MG63 (cell line): ENCODE results near the gene GRIP1. TPM values are rescaled to one million over a fixed set of nuclear protein-coding genes. Genes with fewer than 3 reads are reported as not detected.
A peak's percentile ranks its signal among the peaks of the same experiment; 100 is the strongest.

Experiments used
- DNase-seq: peaks from one replicate; pipeline ENCODE4 v3.0.0-alpha.2; 2020
- H3K27me3 ChIP-seq: fragments of 250-450 bp; sonication (Bioruptor Pico); 2 replicates; pipeline ENCODE4 v1.5.1; 2020; ENCODE audit warnings: mild to moderate bottlenecking, moderate library complexity
- H3K36me3 ChIP-seq: fragments of 250-450 bp; sonication (Bioruptor Pico); 2 replicates; pipeline ENCODE4 v1.5.1; 2020; ENCODE audit warnings: mild to moderate bottlenecking, moderate library complexity
- H3K4me3 ChIP-seq: fragments of 250-450 bp; sonication (Bioruptor Pico); 2 replicates; pipeline ENCODE4 v1.5.1; 2020; ENCODE audit warnings: mild to moderate bottlenecking, moderate library complexity
- H3K9me3 ChIP-seq: fragments of 250-450 bp; sonication (Bioruptor Pico); 2 replicates; pipeline ENCODE4 v1.5.1; 2020; ENCODE audit warnings: mild to moderate bottlenecking, moderate library complexity
- total RNA-seq: library from RNA; depleted of rRNA; stranded (reverse); fragments of >200 nt; shearing (Covaris generic); gene quantifications from 2 replicates; pipeline ENCODE4 v1.2.3, GENCODE V29; 2014; ENCODE audit warnings: low replicate concordance

GRIP1 gene
- total RNA-seq, 1 experiment from 2014 or later: not detected

DNA sequence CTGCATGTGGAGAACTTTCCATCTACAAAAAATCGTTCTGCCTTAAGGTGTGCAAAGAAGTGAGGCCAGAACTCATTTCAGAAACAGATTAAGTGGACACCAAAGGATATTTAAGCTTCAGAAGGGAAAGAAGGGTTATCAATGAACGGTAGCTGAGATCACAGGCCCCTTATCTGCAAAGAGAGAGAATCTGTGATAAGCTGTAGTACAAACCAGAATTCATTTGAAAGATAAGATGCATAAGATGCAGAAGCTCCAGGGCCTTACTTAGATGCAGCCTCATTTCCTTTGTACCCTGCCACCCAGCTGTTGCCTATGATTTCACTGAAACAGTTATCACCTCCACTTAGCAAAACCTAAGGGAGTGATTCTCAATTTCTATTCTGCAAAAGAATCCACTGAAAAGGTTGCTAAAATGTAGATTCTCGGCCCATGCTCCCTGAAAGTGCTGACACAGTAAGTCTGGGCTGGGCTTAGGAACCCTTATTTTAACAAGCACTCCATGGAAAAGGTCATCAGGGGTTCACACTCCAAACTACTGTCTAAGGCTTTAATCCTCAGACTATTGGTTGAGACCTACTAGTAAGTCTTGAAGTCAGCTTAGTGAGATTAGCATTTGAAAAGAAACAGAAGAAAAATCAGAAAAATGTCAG lies 311.7 kb downstream of the GRIP1 start:
- H3K4me3 ChIP-seq: no peak overlapping the region
- H3K27me3 ChIP-seq: peaks cover 2% of the 10 kb centered on the region; the same call in 1 of the 2 replicates
- H3K36me3 ChIP-seq: no peaks in the 10 kb centered on the region
- DNase-seq: no peak
- no peaks in the 10 kb centered on the region for H3K9me3 ChIP-seq

DNA sequence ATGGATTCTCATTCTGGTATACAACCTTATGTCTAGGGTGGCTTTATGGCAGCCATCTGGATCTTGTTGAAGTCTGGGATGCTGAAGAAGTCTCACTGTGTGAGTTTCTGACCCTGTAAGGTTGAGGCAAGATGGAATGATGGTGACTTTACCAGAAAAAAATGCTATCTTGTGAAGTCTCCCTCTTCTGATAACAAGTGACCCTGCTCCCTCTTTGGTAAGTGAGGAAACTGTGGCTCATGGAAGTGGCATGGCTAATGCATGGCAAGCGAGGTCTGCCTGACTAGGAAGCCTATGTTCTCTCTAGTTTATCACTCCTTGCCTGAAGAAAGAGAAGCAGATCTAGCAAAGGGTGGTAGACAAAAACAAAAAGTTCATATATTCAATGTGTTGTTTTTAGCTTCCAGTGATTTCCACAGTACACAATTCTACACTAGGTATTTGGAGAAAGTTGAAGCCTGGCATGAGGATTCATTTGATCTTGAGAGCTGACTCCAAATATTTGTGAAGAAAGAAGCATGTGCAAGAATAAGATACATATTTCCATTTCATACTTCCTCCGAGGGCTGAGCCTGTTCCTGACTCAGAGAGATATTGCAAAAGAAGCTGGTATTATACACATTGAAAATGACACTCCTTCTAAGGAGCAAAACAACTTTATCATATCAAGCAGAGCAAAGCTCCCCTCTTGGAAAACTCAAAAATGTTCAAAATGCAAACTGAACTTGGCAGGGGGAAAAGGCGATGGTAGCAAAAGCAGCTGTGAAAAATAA lies 313.0 kb downstream of the GRIP1 start:
- no peaks in the 10 kb centered on the region for H3K36me3 ChIP-seq
- H3K9me3 ChIP-seq: no peaks in the 10 kb centered on the region
- no peaks in the 10 kb centered on the region for H3K27me3 ChIP-seq
- H3K4me3 ChIP-seq: no peak overlapping the region
- DNase-seq: no peak

DNA sequence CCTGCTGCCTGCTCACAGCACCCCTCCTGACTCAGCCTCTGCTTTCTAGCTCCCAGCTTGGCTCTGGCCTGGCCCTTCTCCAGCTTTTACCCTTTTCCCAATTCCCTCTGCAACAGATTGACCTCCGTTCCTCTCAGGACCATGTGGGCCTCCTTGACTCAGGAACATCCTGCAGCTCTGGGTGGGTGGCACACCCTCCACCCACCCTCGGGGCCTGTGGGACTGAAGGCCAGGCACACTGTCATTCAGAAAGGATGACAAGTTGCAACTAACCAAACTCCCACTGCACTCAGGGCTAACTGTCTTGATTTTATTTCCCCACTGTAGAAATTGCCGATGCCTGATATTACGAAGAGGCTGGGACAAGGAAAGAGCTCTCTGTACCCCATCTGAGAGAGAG lies 317.2 kb downstream of the GRIP1 start:
- Histone ChIP-seq H3K27me3 (no peaks in the 10 kb centered on the region), H3K4me3 (no peak overlapping the region), H3K9me3 (no peaks in the 10 kb centered on the region), H3K36me3 (no peaks in the 10 kb centered on the region)
- no peak for DNase-seq

DNA sequence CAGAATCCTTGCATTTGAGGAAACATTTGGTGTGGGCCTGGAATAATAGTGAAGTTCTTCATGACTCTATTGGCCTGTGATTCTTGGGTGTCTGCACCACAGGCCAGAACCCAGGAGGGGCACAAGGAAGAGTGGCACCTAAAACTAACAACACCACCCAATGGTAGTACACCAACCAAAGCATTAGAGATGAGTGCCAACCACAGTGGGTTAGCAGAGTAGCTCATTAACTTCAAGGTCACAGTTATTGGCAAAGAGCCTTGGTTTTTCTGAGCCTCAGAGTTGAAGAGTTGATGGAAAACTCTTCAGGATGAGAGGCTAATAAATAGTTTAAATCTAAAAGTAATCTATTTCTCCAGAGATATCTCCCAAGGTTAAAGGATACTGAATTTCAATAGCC lies 319.6 kb downstream of the GRIP1 start:
- Histone ChIP-seq H3K4me3 (no peak overlapping the region), H3K36me3 (no peaks in the 10 kb centered on the region), H3K27me3 (no peaks in the 10 kb centered on the region), H3K9me3 (no peaks in the 10 kb centered on the region)
- DNase-seq: no peak

DNA sequence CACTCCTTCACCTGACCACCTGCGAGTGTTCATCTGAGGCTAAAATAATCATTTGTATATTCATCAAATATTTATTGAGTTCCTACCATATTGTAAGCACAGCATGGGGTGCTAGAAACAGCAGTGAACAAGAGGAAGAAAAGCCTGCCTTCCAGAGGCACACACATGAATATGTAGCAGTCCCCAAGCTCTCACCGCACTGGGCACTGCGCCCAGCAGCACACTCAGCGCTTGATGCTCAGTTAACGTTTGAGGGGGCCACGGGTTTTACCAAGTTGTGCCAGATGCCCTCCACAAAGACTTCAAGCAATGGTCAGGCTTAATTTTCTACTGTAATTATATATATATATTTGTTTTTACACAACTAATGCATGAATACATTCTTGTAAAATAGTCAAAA lies 324.6 kb downstream of the GRIP1 start:
- Histone ChIP-seq H3K27me3 (no peaks in the 10 kb centered on the region), H3K36me3 (no peaks in the 10 kb centered on the region), H3K4me3 (no peak overlapping the region), H3K9me3 (no peaks in the 10 kb centered on the region)
- DNase-seq: no peak

DNA sequence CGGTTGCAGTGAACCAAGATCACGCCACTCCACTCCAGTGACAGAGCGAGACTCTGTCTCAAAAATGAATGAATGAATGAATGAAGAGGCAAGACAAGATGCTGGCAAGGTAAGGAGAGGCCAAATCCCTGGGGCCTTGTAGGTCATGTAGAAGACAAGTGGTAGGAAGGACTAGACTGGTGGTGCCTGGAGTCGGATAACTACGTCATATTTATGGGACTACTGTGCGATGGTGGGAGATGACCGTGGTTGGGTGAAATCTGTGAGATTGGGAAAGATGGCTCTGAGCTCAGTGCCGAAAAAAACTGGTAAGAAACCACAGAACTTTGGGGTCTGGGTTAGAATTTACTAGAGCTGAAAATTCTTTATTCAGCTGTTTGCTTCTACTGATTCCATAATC lies 326.0 kb downstream of the GRIP1 start:
- Histone ChIP-seq H3K9me3 (no peaks in the 10 kb centered on the region), H3K36me3 (no peaks in the 10 kb centered on the region), H3K27me3 (no peaks in the 10 kb centered on the region), H3K4me3 (no peak overlapping the region)
- no peak for DNase-seq

DNA sequence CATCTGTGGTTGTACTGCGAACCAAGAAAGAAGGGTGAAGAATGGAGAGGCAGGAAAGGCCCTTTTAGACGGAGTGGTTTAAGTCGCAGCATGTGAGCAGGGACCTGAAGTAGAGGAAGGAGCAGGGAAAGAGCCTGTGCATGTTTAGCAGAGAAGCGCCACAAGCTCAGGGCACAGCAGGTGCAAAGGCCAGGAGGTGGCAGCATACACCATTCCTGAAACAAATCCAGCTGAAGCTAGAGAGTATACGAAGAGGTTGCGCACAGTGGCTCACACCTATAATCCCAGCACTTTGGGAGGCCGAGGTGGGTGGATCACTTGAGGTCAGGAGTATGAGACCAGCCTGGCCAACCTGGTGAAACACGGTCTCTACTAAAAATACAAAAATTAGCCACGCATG lies 326.7 kb downstream of the GRIP1 start:
- H3K9me3 ChIP-seq: no peaks in the 10 kb centered on the region
- H3K36me3 ChIP-seq: no peaks in the 10 kb centered on the region
- H3K4me3 ChIP-seq: no peak overlapping the region
- H3K27me3 ChIP-seq: no peaks in the 10 kb centered on the region
- DNase-seq: peak; percentile 11

DNA sequence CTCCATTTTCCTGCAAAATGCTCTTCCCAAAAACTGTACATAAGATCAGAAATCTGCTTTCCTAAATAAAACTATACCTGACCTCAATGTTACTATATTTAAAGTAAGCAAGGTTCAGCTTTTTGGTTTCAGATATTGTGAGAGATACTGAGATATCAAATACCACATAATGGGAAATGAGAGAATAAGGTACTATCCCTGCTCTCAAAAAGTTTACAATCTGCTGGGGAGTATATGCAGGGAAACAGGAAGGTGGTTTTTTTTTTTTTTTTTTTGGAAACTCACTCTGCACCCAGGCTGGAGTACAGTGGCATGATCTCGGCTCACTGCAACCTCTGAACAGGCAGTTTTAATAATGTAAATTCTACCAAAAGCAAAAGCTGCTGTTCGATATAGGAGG lies 327.6 kb downstream of the GRIP1 start:
- H3K27me3 ChIP-seq: no peaks in the 10 kb centered on the region
- DNase-seq: no peak
- no peaks in the 10 kb centered on the region for H3K9me3 ChIP-seq
- no peak overlapping the region for H3K4me3 ChIP-seq
- H3K36me3 ChIP-seq: no peaks in the 10 kb centered on the region

DNA sequence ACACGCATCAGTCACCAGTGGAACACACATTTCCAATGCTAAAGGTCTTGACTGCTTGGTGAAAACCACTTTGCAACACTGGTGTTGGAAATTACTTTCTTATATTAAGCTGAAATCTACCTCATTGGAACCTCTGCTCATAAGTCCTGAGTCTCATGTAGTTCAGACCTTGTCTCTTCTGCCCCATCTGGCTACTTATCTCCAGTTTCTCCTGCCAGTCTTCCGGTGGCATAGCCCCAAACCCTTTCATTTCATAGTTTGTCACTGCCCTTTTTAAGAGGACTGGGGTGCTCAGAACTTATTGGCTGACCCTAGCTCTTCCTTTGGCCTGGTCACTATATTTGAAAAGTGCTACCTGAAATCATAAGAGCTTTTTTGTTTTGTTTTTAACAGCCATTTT lies 332.9 kb downstream of the GRIP1 start:
- no peaks in the 10 kb centered on the region for H3K9me3 ChIP-seq
- H3K27me3 ChIP-seq: no peaks in the 10 kb centered on the region
- no peaks in the 10 kb centered on the region for H3K36me3 ChIP-seq
- DNase-seq: no peak
- H3K4me3 ChIP-seq: no peak overlapping the region

DNA sequence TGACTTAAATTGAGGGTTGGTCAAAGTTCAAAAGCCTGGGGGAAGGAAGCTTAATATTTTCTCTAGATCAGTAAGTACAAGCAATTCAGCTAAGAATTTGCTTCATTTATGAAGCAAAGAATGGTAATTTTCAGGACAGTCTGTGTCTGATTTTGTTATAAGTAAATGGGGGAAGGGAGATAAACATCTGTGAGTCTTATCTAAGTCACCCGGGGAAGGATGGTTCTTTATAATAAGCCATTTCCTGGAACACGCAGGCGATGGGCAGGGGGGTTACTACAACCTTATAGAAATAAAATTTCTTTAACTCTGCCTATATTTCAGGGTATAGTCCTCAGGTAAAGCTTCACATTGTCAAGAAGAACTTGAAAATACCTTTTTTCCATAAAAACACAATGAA lies 333.7 kb downstream of the GRIP1 start:
- Histone ChIP-seq H3K36me3 (no peaks in the 10 kb centered on the region), H3K27me3 (no peaks in the 10 kb centered on the region), H3K4me3 (no peak overlapping the region), H3K9me3 (no peaks in the 10 kb centered on the region)
- DNase-seq: no peak

DNA sequence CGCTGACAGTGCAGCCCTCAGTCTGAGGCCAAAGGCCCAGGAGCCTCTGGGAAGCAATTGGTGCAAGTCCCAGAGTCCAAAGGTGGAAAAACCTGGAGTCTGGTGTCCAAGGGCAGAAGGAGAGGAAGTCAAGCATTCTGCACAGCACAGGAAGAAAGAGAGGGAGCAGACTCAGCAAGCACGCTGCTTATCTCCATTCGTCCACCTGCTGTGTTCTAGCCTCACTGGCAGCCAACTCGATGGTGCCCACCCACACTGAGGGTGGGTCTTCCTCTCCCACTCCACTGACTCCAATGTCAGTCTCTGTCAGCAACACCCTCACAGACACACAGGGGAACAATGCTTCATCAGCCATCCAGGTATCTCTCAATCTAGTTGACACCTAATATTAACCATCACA lies 337.8 kb downstream of the GRIP1 start:
- Histone ChIP-seq H3K36me3 (0 out of 2 replicates have a peak, but pooled peaks cover 3% of the 10 kb centered on the region), H3K9me3 (no peaks in the 10 kb centered on the region), H3K27me3 (no peaks in the 10 kb centered on the region), H3K4me3 (no peak overlapping the region)
- DNase-seq: no peak

DNA sequence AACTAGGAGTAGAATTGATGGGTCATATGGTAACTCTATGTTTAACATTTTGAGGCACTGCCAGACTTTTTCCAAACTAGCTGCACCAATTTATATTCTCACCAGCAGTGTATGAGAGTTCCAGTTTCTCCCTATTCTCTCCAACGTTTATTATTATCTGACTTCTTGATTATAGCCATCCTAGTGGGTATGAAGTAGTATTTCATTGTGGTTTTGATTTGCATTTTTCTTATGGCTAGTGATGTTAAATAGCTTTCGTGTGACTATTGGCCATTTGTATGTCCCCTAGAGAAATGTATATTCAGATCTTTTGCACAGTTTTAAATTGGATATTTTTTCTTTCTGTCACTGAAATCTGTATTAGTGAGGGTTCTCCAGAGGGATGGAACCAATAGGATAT lies 338.7 kb downstream of the GRIP1 start:
- no peak overlapping the region for H3K4me3 ChIP-seq
- no peak for DNase-seq
- H3K9me3 ChIP-seq: no peaks in the 10 kb centered on the region
- no peaks in the 10 kb centered on the region for H3K27me3 ChIP-seq
- H3K36me3 ChIP-seq: 0 out of 2 replicates have a peak, but pooled peaks cover 3% of the 10 kb centered on the region

DNA sequence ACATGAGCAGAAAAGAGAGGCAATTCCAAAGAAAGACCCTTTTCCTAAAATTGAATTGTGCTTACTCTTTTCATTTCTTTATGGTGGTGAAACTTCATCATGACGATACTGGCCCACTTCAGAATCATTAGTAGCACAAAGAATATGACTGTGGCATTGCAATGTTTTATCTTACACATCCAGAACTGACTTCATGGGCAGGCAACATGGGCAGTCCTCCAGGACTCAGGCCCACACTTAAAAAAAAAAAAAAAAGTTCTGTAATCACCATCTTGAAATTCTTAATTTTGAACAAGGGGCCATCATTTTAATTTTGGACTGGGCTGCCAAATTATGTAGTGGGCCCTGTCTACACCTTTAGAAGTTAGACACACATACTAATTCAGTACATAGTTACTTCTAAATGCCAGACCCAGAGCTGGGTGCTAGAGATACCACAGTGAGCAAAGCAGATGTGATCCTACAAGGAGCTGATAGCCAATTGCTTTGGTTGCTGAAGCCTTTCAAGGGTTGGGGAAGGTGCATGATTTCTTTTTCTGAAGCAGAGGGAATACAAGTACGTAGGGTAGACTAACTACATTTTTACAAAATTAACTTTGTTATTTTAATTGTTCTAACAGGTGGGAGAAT lies 341.4 kb downstream of the GRIP1 start:
- H3K4me3 ChIP-seq: no peak overlapping the region
- no peak for DNase-seq
- 0 out of 2 replicates have a peak, but pooled peaks cover 3% of the 10 kb centered on the region for H3K36me3 ChIP-seq
- no peaks in the 10 kb centered on the region for H3K9me3 ChIP-seq
- H3K27me3 ChIP-seq: no peaks in the 10 kb centered on the region

DNA sequence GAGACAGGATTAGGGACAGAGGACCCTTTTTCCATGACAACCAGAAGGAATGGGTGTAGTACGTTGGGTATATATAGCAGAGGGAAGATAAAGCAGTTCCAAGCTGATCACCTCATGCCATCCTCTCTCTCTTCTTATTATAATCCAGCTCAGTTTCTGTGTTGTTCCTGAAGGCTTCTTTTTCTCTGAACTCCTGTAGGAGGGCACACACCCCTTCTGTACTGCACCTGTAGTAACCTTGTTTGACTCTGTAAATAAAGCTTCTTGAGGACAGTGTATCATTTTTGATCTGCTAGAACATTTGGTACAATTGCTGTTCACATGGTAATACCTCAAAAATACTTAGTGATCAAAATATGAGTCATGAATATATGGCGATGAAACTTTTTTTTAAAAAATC lies 343.1 kb downstream of the GRIP1 start:
- H3K36me3 ChIP-seq: 0 out of 2 replicates have a peak, but pooled peaks cover 3% of the 10 kb centered on the region
- no peaks in the 10 kb centered on the region for H3K9me3 ChIP-seq
- DNase-seq: no peak
- no peak overlapping the region for H3K4me3 ChIP-seq
- H3K27me3 ChIP-seq: no peaks in the 10 kb centered on the region

DNA sequence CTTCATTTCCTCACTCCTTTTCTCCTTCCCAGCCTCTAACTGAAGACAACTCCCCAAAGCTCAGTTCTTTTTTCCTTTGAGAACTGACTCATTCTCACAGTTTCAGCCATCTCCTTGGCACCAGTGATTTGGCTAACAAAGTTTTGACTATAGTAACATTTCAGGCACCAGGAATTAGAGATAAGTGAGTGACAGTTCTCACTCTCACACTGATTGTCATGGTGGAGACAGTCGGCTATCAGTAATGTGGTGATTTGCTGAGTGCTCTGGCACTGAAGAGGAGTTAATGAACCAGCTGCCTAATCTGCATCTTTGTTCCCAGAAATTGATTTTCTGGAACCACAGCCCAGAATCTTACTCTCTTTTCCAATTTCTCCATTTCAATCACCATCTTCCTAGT lies 347.1 kb downstream of the GRIP1 start:
- H3K4me3 ChIP-seq: no peak overlapping the region
- H3K9me3 ChIP-seq: no peaks in the 10 kb centered on the region
- no peaks in the 10 kb centered on the region for H3K36me3 ChIP-seq
- H3K27me3 ChIP-seq: no peaks in the 10 kb centered on the region
- no peak for DNase-seq

DNA sequence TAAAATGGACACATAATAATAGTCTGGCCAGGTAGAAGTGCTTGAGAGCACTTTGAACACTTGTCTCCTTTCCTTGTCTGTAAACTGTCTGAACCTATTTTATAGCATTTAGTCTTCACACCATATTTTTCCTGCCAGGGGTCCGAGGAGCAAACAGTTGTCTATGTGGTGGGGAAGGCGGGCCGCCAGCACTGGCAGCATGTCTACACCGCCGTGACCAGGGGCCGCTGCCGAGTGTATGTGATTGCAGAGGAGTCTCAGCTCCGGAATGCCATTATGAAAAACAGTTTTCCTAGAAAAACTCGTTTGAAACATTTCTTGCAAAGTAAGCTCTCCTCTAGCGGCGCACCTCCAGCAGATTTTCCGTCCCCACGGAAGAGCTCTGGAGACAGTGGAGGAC lies 347.9 kb downstream of the GRIP1 start:
- H3K4me3 ChIP-seq: no peak overlapping the region
- no peaks in the 10 kb centered on the region for H3K9me3 ChIP-seq
- H3K36me3 ChIP-seq: no peaks in the 10 kb centered on the region

DNA sequence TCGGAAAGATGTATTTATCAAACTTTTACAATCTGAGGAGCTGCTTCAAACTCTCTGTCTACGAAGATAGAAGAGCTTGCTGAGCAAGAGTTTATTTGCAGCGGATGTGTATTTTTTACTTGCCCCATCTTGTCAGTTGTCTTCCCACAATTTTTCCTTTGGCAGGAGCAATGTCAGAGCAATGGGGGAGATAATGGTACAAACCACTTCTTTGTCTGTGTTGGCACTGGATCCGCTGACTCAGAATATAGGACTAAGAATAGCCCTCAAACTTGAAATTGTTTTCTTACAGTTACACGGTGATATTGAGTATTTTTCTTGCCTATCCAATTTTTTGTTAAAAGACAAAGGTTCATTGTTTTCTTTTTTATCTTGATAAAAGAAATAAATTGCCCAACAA lies 348.9 kb downstream of the GRIP1 start:
- Histone ChIP-seq H3K9me3 (no peaks in the 10 kb centered on the region), H3K27me3 (no peaks in the 10 kb centered on the region), H3K4me3 (no peak overlapping the region), H3K36me3 (no peaks in the 10 kb centered on the region)
- DNase-seq: peak; percentile 45

More for the DNA sequence above, 347.9 kb downstream of the GRIP1 start:
- no peaks in the 10 kb centered on the region for H3K27me3 ChIP-seq
- DNase-seq: no peak

DNA sequence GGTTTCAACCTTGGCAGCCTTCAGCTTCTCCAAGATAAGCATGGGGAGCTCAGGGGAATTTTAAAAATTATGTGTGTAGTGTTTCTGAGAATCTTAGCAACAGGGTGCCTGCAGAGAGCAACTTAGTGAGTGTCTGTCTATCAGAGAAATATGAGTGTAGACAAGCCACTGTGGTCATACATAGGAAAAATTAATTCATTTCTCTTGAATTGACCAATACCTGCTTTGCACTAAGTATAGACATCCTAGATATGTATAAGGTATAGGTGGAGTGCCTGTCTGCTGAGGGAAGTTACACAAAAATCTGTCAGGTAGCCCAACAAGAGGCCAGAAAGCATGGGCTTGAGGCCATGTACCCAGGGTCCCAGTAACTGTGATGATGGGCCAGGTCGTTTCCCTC lies 355.9 kb downstream of the GRIP1 start:
- H3K36me3 ChIP-seq: no peaks in the 10 kb centered on the region; the same call in none of the 2 replicates
- no peak overlapping the region for H3K4me3 ChIP-seq
- no peaks in the 10 kb centered on the region for H3K27me3 ChIP-seq
- no peaks in the 10 kb centered on the region for H3K9me3 ChIP-seq
- no peak for DNase-seq
